Fibroblast of mammary gland (primary cell): Measurements from ENCODE around the gene SLC17A8.
A peak's percentile ranks its signal among the peaks of the same experiment; 100 is the strongest.
"Not testable (repeated sequence)": the region's sequence is repeated elsewhere in the genome, so short reads cannot be mapped to it uniquely, and the experiment has no call there.

Source experiments
- DNase-seq: peaks from one replicate; pipeline ENCODE4 v3.0.0-alpha.2; 2010; ENCODE audit warnings: low read depth
- H3K4me3 ChIP-seq: 2 replicates; pipeline ENCODE4 v1.5.1; 2011; ENCODE audit warnings: low read depth, mild to moderate bottlenecking, low read length, moderate library complexity; ENCODE audit not compliant: control insufficient read depth
- TF ChIP-seq, protein P1 (sequence below): conservative IDR thresholded peaks from 2 replicates; pipeline ENCODE4 v1.5.1; 2011; ENCODE audit warnings: low read depth, low read length, inconsistent platforms; ENCODE audit not compliant: control insufficient read depth, insufficient read depth

The SLC17A8 gene

DNA sequence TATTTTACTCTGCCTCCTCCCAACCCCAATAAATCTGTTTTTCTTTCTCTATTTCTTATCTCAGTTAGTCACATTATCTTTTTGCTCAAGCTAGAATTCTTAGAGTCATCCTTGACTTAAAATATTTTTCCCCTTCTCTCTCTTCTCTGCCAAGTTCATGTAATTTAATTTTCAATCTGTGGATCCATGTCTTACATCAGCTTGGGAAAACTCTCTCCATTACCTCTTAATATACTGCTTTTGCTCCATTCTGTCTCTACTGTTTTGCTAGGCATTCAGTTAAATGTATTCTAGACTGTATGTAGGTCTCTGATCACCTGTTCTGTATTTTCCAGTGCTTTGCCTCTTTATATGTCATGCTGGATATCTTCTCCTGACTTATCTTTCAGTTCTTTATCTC is 65.8 kb downstream of the SLC17A8 start:
- H3K4me3 ChIP-seq, result no peak overlapping the region
- TF ChIP-seq, protein P1, sequence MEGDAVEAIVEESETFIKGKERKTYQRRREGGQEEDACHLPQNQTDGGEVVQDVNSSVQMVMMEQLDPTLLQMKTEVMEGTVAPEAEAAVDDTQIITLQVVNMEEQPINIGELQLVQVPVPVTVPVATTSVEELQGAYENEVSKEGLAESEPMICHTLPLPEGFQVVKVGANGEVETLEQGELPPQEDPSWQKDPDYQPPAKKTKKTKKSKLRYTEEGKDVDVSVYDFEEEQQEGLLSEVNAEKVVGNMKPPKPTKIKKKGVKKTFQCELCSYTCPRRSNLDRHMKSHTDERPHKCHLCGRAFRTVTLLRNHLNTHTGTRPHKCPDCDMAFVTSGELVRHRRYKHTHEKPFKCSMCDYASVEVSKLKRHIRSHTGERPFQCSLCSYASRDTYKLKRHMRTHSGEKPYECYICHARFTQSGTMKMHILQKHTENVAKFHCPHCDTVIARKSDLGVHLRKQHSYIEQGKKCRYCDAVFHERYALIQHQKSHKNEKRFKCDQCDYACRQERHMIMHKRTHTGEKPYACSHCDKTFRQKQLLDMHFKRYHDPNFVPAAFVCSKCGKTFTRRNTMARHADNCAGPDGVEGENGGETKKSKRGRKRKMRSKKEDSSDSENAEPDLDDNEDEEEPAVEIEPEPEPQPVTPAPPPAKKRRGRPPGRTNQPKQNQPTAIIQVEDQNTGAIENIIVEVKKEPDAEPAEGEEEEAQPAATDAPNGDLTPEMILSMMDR, result no peak
- no peak for DNase-seq

GRCh38 chr12:100426145-100426544 is 69.3 kb downstream of the SLC17A8 start:
- TF ChIP-seq, protein P1, result no peak
- DNase-seq, result no peak
- H3K4me3 ChIP-seq, result no peak overlapping the region

GRCh38 chr12:100427078-100427477 is 70.2 kb downstream of the SLC17A8 start:
- peak; percentile 89 for DNase-seq
- H3K4me3 ChIP-seq, result no peak overlapping the region
- TF ChIP-seq, protein P1, result no peak

- not testable (repeated sequence) for DNase-seq
Measured at GRCh38 chr12:100430251-100430650, 73.4 kb downstream of the SLC17A8 start.

DNA sequence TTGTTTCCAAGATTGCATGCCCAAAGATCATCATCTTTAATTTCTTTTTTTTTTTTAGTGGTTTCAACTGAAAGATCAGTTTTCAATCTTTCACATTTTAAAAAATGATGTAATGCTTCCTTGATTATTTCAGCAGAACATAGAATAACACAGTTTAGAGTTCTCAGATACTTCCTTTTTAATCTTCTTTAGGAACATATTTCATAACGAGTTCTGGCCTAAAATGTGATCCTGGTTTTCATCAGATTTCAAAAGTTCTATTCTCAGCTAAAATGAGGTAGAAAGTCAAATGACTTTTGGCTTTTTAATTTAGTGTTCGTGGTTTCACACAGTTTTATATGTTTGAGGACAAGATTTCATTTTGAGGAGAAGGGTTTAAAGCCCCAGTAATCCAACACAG is 76.8 kb downstream of the SLC17A8 start:
- H3K4me3 ChIP-seq, result no peak overlapping the region
- TF ChIP-seq, protein P1, result no peak
- no peak for DNase-seq

More at GRCh38 chr12:100430251-100430650, 73.4 kb downstream of the SLC17A8 start:
- H3K4me3 ChIP-seq, result not testable (repeated sequence)

DNA sequence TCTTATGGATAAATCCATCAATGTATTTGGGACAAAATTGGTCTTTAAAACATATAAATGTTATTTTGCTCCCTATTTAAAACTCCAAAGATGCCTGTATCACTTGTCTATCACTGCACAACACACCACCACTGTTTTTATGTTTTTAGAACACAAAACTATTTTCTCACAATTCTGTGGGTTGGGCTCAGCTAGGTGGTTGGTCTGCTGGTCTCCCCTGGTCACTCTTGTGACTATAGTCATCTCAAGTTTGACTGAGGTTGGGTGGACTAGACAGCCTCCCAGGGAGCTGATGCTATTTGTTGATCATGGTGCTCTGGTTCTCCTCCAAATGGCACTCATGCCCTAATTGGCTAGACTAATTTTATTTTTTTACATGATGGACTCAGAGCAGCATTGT is 77.3 kb downstream of the SLC17A8 start:
- H3K4me3 ChIP-seq, result no peak overlapping the region
- TF ChIP-seq, protein P1, result no peak
- DNase-seq, result no peak

DNA sequence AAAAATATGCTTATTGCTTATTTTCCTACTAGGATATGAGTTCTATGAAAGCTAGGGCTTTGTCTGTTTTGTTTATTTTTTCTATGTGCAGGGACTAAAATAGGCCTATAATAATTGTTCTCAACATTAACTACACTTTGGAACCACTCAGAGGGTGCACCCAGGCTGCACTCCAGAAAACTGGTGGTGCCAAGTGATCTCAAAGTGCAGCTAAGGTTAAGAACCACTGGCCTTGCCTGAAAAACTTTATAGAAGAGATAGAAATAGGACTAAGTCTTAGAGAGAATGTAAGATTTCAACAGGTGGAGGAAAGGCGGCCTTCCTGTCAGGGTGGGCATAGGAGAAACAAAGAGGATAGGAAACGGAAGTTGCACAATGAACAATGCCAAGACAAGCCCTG is 79.1 kb downstream of the SLC17A8 start:
- no peak for DNase-seq
- no peak overlapping the region for H3K4me3 ChIP-seq
- TF ChIP-seq, protein P1, result no peak
